Amygdala (tissue), 56 donors: ENCODE results near the gene CRY1.
A peak's percentile ranks its signal among the peaks of the same experiment; 100 is the strongest.
"Not testable (repeated sequence)": the region's sequence is repeated elsewhere in the genome, so short reads cannot be mapped to it uniquely, and the experiment has no call there.

ENCODE experiments used
- DNase-seq, 56 donors: peaks; one replicate each; lab custom pipeline; 2025; lab: John Stamatoyannopoulos, UW

Gene CRY1

GRCh38 chr12:107079172-107080011 lies 14.0 kb downstream of the CRY1 start:
- no peak for DNase-seq

GRCh38 chr12:107073266-107073665 lies 20.1 kb downstream of the CRY1 start:
- not testable (repeated sequence) for DNase-seq

- DNase-seq: no peak
Measured at GRCh38 chr12:107066691-107067090, 26.7 kb downstream of the CRY1 start.

GRCh38 chr12:107064687-107065086 lies 28.7 kb downstream of the CRY1 start:
- no peak for DNase-seq

GRCh38 chr12:107064243-107064642 lies 29.1 kb downstream of the CRY1 start:
- DNase-seq: no peak

GRCh38 chr12:107058190-107058589 lies 35.2 kb downstream of the CRY1 start:
- DNase-seq: no peak

- no peak for DNase-seq
Measured at GRCh38 chr12:107057071-107057834, 36.1 kb downstream of the CRY1 start.

GRCh38 chr12:107053709-107054108 lies 39.6 kb downstream of the CRY1 start:
- no peak for DNase-seq

GRCh38 chr12:107045186-107045585 lies 48.2 kb downstream of the CRY1 start:
- no peak for DNase-seq

- DNase-seq: no peak
Measured at GRCh38 chr12:107042801-107043200, 50.5 kb downstream of the CRY1 start.

GRCh38 chr12:107035733-107036132 lies 57.6 kb downstream of the CRY1 start:
- DNase-seq: no peak

GRCh38 chr12:107033758-107034739 lies 59.3 kb downstream of the CRY1 start:
- DNase-seq: no peak

GRCh38 chr12:107032266-107032665 lies 61.1 kb downstream of the CRY1 start:
- DNase-seq: no peak

- no peak for DNase-seq
Measured at GRCh38 chr12:107031061-107031460, 62.3 kb downstream of the CRY1 start.

GRCh38 chr12:107029081-107029480 lies 64.3 kb downstream of the CRY1 start:
- no peak for DNase-seq

GRCh38 chr12:107027636-107028053 lies 65.7 kb downstream of the CRY1 start:
- peak in 3 of 56 donors; percentile 4 to 11 (median 5) for DNase-seq

GRCh38 chr12:107026806-107027635 lies 66.3 kb downstream of the CRY1 start:
- no peak for DNase-seq

- DNase-seq: not testable (repeated sequence)
Measured at GRCh38 chr12:107026356-107026755, 67.0 kb downstream of the CRY1 start.

GRCh38 chr12:107025671-107026070 lies 67.7 kb downstream of the CRY1 start:
- no peak for DNase-seq

- DNase-seq: no peak
Measured at GRCh38 chr12:107019546-107019945, 73.8 kb downstream of the CRY1 start.
